Bone marrow (tissue), 2 donors: Measurements from ENCODE around the gene MTX1.

Source experiments
- DNase-seq, 2 donors: peaks; one replicate each; lab custom pipeline; 2025; lab: John Stamatoyannopoulos, UW

MTX1 gene

DNA sequence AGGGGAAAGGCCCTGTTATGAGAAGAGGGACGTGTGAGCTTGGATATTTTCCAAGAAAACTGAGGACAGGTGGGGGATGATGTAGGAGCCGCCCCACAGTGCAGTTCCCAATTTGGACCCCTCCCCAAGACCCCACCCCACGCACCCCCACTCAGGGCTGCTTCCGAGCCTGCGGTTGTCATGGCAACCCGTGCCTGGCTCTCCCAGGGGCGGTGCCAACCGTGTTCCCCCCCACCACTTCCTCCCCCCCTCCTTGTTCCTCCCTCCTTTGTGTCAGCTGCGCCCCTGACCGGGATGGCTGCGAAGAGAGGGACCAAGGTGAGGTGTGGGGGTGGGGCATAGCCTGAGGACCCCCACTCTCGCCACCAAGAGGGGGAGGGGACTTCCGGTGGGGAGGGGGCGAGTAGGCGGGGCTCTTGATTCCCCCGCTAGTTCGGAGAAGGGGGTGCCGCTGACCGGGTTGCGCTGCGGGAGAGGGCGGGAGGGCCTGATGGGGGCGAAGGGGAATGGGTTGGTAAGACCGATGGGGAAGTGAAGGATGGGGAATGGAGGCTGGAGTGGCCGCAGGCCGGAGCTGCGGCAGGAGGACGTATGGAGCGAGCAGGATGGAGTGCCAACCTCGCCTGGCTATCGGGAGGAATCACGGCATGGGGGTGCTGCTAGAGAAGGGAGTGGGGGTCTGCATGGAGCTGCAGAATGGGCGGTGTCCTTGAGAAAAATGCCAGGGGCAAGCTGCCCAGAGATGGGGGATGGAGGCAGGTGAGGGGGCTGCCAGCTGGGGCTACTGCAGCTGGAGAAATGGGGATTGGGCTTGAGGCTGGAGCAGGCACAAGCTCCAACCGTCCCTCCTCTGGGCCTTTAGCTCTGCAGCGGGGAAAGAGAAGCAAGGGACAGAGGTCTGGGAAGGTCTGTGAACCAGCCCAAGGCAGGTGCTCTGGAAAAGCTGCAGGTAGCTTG, 33.9 kb upstream of the MTX1 start:
- DNase-seq: no peak

- DNase-seq: no peak
Measured at GRCh38 chr1:155175281-155175926, 33.1 kb upstream of the MTX1 start.

DNA sequence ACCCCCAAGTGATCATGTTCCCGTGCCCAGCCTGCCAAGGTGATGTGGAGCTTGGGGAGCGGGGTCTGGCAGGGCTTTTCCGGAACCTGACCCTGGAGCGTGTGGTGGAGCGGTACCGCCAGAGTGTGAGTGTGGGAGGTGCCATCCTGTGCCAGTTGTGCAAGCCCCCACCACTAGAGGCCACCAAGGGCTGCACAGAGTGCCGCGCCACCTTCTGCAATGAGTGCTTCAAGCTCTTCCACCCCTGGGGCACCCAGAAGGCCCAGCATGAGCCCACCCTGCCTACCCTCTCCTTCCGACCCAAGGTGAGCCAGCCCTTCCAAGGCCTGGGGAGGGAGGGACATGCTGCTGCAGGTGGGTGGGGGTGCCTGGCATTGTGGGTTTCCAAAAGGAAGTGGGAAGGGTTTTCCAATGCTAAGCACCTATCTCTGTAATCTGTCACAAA, 32.5 kb upstream of the MTX1 start:
- no peak for DNase-seq

GRCh38 chr1:155176544-155177071, 31.9 kb upstream of the MTX1 start:
- DNase-seq: peak; percentile 44 to 50

- DNase-seq: no peak
Measured at GRCh38 chr1:155177192-155177917, 31.1 kb upstream of the MTX1 start.

GRCh38 chr1:155177918-155178281, 30.6 kb upstream of the MTX1 start:
- no peak for DNase-seq

- DNase-seq: peak in 1 of 2 donors; percentile 25
Measured at GRCh38 chr1:155178441-155179111, 29.9 kb upstream of the MTX1 start.

- no peak for DNase-seq
Measured at GRCh38 chr1:155179112-155180031, 29.1 kb upstream of the MTX1 start.

DNA sequence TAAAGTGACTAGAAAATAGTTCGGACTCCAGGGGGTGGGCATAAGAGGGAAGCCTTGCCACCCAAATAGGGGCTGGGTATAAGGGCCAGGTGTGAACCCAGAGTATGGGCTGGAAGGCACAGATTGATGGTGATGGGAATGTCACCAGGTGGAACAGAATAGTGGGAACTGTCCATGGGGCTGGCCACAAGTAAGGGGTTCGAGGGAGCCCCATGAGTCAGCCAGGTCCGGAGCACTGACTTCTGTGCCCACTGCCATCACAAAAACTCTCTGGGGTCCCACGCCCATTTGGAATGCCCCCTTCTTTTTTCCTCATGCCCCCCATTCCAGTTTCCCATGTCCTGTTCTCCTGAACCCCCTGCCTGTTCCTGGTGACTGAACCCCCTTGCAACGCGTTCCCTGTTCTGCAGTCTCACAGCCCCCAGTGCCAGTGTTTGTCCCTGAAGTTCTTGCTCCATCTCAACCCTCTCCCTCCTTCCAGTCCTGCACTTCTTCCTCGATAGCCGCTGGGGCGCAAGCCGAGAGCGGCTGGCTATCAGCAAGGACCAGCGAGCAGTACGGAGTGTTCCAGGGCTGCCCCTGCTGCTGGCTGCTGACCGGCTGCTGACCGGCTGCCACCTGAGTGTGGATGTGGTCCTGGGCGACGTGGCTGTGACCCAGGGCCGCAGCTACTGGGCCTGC, 27.0 kb upstream of the MTX1 start:
- no peak for DNase-seq

- no peak for DNase-seq
Measured at GRCh38 chr1:155182052-155182550, 26.4 kb upstream of the MTX1 start.

DNA sequence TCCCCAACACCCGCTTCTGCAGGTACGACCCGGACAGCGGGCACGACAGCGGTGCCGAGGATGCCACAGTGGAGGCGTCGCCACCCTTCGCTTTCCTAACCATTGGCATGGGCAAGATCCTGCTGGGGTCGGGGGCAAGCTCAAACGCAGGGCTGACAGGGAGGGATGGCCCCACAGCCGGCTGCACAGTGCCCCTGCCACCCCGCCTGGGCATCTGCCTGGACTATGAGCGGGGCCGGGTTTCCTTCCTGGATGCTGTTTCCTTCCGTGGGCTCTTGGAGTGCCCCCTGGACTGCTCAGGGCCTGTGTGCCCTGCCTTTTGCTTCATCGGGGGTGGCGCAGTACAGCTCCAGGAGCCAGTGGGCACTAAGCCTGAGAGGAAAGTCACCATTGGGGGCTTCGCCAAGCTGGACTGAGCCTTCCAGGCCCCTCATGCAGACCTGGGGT, 24.7 kb upstream of the MTX1 start:
- DNase-seq: no peak

- DNase-seq: no peak
Measured at GRCh38 chr1:155184351-155184811, 24.1 kb upstream of the MTX1 start.

- peak in 1 of 2 donors; percentile 40 for DNase-seq
Measured at GRCh38 chr1:155184835-155185782, 23.4 kb upstream of the MTX1 start.

- no peak for DNase-seq
Measured at GRCh38 chr1:155185783-155186066, 22.8 kb upstream of the MTX1 start.

DNA sequence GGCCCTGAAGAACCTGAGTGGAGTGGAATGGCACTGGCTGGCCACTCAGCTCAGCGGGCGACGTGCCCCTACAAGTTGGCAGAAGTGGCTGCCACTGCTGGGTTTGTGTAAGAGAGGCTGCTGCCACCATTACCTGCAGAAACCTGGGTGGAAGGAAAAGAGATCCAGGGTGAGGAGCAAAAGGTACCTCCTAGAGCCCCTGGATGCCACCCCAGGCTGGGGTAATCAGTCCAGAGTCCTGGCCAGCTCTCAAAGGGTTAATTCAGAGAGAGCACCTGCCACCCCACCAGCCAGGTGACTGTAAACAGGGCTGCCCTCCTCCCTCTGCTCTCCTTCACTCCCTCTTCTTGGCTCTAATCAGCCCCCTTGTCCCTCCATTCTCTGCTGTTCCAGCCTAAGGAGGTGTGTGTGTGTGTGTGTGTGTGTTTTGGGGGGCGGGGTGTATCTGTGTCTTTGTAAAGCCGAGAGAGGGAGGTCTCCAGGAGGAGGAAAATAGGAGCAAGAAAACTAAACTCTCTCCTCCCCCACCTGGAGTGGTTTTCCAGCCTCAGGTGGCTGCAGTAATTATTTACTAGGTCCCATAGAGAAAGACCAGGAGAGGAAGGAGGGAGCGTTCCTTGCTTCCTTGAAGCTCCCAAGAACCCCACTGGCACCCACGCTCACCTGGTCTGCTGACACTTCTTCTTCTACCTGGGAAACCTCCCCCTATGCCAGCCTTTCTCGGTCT, 22.3 kb upstream of the MTX1 start:
- no peak for DNase-seq

- DNase-seq: no peak
Measured at GRCh38 chr1:155186794-155187455, 21.6 kb upstream of the MTX1 start.

GRCh38 chr1:155187456-155187891, 21.0 kb upstream of the MTX1 start:
- no peak for DNase-seq
